GM23248 (cell line): ENCODE data around the gene UGDH.

ENCODE experiments used
- EZH2 ChIP-seq: fragments of 200-600 bp; sonication (generic); IDR thresholded peaks from 2 replicates; pipeline ENCODE4 v1.6.1; 2018; ENCODE audit warnings: antibody characterized with exemption, mild to moderate bottlenecking; ENCODE audit not compliant: insufficient read depth, poor library complexity, severe bottlenecking
- EZH2phosphoT487 ChIP-seq: fragments of 200-600 bp; sonication (generic); IDR thresholded peaks from 2 replicates; pipeline ENCODE4 v1.6.1; 2018; ENCODE audit warnings: antibody characterized with exemption, moderate library complexity, mild to moderate bottlenecking, low read depth; ENCODE audit not compliant: insufficient read depth

- TF ChIP-seq EZH2 (no peak), EZH2phosphoT487 (no peak)
Observed at GRCh38 chr4:39456946-39457763, 70.1 kb downstream of the UGDH start.
